Gastrocnemius medialis (tissue), 4 donors: ENCODE results near the gene CARD8. TPM values are rescaled to one million over a fixed set of nuclear protein-coding genes. Genes with fewer than 3 reads are reported as not detected.
A peak's percentile ranks its signal among the peaks of the same experiment; 100 is the strongest.

Source experiments
- ATAC-seq, 2 donors: fragments of 150-250 bp; one replicate each; pipeline ENCODE4 v1.9.1; 2016
- DNase-seq, 2 donors: peaks; one replicate each; pipeline ENCODE4 v3.0.0-alpha.2; 2019
- H3K27ac ChIP-seq, 4 donors: fragments of 200-600 bp; sonication (generic); 1 replicate in 1 of 4; 2 replicates in 3 of 4; pipeline ENCODE4 v1.5.1; 2016 to 2018; ENCODE audit warnings: mild to moderate bottlenecking in 2 of 4, moderate library complexity in 1 of 4
- H3K27me3 ChIP-seq, 3 donors: fragments of 200-600 bp; sonication (generic) in 2 of 3; 1 replicate in 1 of 3; 2 replicates in 2 of 3; pipeline versions ENCODE4 v1.5.1 to v1.6.0; 2016 to 2019; ENCODE audit warnings: mild to moderate bottlenecking in 1 of 3, moderate library complexity in 1 of 3
- H3K36me3 ChIP-seq, 2 donors: fragments of 200-600 bp; sonication (generic) in 1 of 2; one replicate each; pipeline ENCODE4 v1.5.1; 2017 to 2018
- H3K4me1 ChIP-seq, 2 donors: fragments of 200-600 bp; sonication (generic) in 1 of 2; one replicate each; pipeline ENCODE4 v1.5.1; 2016 to 2017; ENCODE audit warnings: mild to moderate bottlenecking in 2 of 2
- H3K4me3 ChIP-seq, 4 donors: fragments of 200-600 bp; sonication (generic) in 3 of 4; 1 replicate in 1 of 4; 2 replicates in 3 of 4; pipeline ENCODE4 v1.5.1; 2016 to 2019; ENCODE audit warnings: mild to moderate bottlenecking in 2 of 4
- H3K9me3 ChIP-seq, 3 donors: fragments of 200-600 bp; sonication (generic) in 2 of 3; 1 replicate in 1 of 3; 2 replicates in 2 of 3; pipeline ENCODE4 v1.5.1; 2016 to 2019
- CTCF ChIP-seq, 5 experiments: fragments of 450-650 bp in 3 of 5; fragments of 200-600 bp in 2 of 5; sonication (generic) in 2 of 5; IDR thresholded peaks in 4 of 5; conservative IDR thresholded peaks in 1 of 5; 1 replicate in 4 of 5; 2 replicates in 1 of 5; pipeline ENCODE4 v1.5.1; 2016 to 2019; ENCODE audit warnings: antibody characterized with exemption in 5 of 5, mild to moderate bottlenecking in 3 of 5, moderate library complexity in 3 of 5
- POLR2A ChIP-seq, 2 donors: fragments of 450-650 bp; IDR thresholded peaks; one replicate each; pipeline ENCODE4 v1.6.1; 2017; ENCODE audit warnings: antibody characterized with exemption in 2 of 2, mild to moderate bottlenecking in 2 of 2, moderate library complexity in 2 of 2
- in situ Hi-C, 4 donors: fragments of 200-750 bp; cut with MboI; loops; one replicate each; pipeline versions ENCODE4 v1.15.0 to v1.8.0; 2017; ENCODE audit warnings: low sequenced_read_pairs in 4 of 4
- intact Hi-C: fragments of 100-400 bp; cut with DNase I; formaldehyde crosslinking; loops from one replicate; pipeline ENCODE4 v1.15.1; 2023; ENCODE audit warnings: low total_unique reads
- total RNA-seq, 4 donors: library from RNA; depleted of rRNA; stranded (reverse); fragments of >200 nt; gene quantifications; one replicate each; pipeline versions ENCODE4 v1.1.0 to v1.2.3, GENCODE V29; 2016

The CARD8 gene
- total RNA-seq, 4 donors from 2014 or later, result 15.7 to 23.3 (median 20.2) TPM

GRCh38 chr19:48254529-48254970 lies 1.2 kb downstream of the CARD8 start:
- H3K27ac ChIP-seq, result peak overlapping the region in 3 of 4 donors; percentile 93 to 96 (median 93)

GRCh38 chr19:48253999-48254398 lies 1.7 kb downstream of the CARD8 start:
- peaks cover 15 to 35% of the 10 kb centered on the region in 2 donors for H3K4me1 ChIP-seq
- intact Hi-C loops, result no loop called here

More at GRCh38 chr19:48254529-48254970, 1.2 kb downstream of the CARD8 start:
- no peak for DNase-seq
- H3K27me3 ChIP-seq, result no peaks in the 10 kb centered on the region
- H3K4me1 ChIP-seq, result peaks cover 15 to 35% of the 10 kb centered on the region in 2 donors
- no peaks in the 10 kb centered on the region for H3K9me3 ChIP-seq
- H3K4me3 ChIP-seq, result peak overlapping the region in 2 of 4 donors; percentile 72 to 79
- no peaks in the 10 kb centered on the region for H3K36me3 ChIP-seq
- ATAC-seq, result no peak
- in situ Hi-C loops, result loop anchor here in 2 of 4 donors (25.0 kb wide), 1 partner anchor 292 kb away; no protein-coding TSS in a partner anchor
- no peak for TF ChIP-seq POLR2A (IDR thresholded peaks at IDR 0.05)
- intact Hi-C loops, result no loop called here

GRCh38 chr19:48252609-48253008 lies 3.1 kb downstream of the CARD8 start:
- in situ Hi-C loops, result loop anchor here in 2 of 4 donors (25.0 kb wide), 1 partner anchor 290 kb away; no protein-coding TSS in a partner anchor
- Histone ChIP-seq H3K4me3 (no peak overlapping the region), H3K27ac (no peak overlapping the region), H3K27me3 (no peaks in the 10 kb centered on the region), H3K36me3 (peaks cover 0 to 16% of the 10 kb centered on the region in 2 donors), H3K9me3 (no peaks in the 10 kb centered on the region), H3K4me1 (peaks cover 15 to 35% of the 10 kb centered on the region in 2 donors)
- no peak for DNase-seq
- intact Hi-C loops, result no loop called here
- ATAC-seq, result no peak
- TF ChIP-seq POLR2A (IDR thresholded peaks at IDR 0.05) (no peak), CTCF (IDR thresholded peaks at IDR 0.05 in 4 of 5, conservative IDR thresholded peaks at IDR 0.05 in 1 of 5) (no peak)

More at GRCh38 chr19:48253999-48254398, 1.7 kb downstream of the CARD8 start:
- ATAC-seq (no peak), DNase-seq (no peak)
- Histone ChIP-seq H3K4me3 (no peak overlapping the region), H3K36me3 (peaks cover 0 to 4% of the 10 kb centered on the region in 2 donors), H3K27me3 (no peaks in the 10 kb centered on the region), H3K27ac (peak overlapping the region in 2 of 4 donors; percentile 93), H3K9me3 (no peaks in the 10 kb centered on the region)
- TF ChIP-seq CTCF (IDR thresholded peaks at IDR 0.05 in 4 of 5, conservative IDR thresholded peaks at IDR 0.05 in 1 of 5) (no peak), POLR2A (IDR thresholded peaks at IDR 0.05) (no peak)
- in situ Hi-C loops, result loop anchor here in 2 of 4 donors (25.0 kb wide), 1 partner anchor 292 kb away; no protein-coding TSS in a partner anchor

GRCh38 chr19:48250290-48251025 lies 5.3 kb downstream of the CARD8 start:
- ATAC-seq (no peak), DNase-seq (no peak)
- intact Hi-C loops (no loop called here), in situ Hi-C loops (loop anchor here in 2 of 4 donors (25.0 kb wide), 1 partner anchor 288 kb away; no protein-coding TSS in a partner anchor)
- TF ChIP-seq POLR2A (IDR thresholded peaks at IDR 0.05), result no peak
- no peak for TF ChIP-seq CTCF (IDR thresholded peaks at IDR 0.05 in 4 of 5, conservative IDR thresholded peaks at IDR 0.05 in 1 of 5)
- Histone ChIP-seq H3K4me1 (peaks cover 15 to 28% of the 10 kb centered on the region in 2 donors), H3K27ac (peak overlapping the region; percentile 11 to 71 (median 44)), H3K9me3 (no peaks in the 10 kb centered on the region), H3K27me3 (no peaks in the 10 kb centered on the region), H3K4me3 (peak overlapping the region in 1 of 4 donors; percentile 53), H3K36me3 (peaks cover 0 to 20% of the 10 kb centered on the region in 2 donors)

GRCh38 chr19:48249502-48250014 lies 6.2 kb downstream of the CARD8 start:
- in situ Hi-C loops (loop anchor here in 2 of 4 donors (25.0 kb wide), 1 partner anchor 287 kb away; no protein-coding TSS in a partner anchor), intact Hi-C loops (no loop called here)
- H3K36me3 ChIP-seq, result peaks cover 0 to 20% of the 10 kb centered on the region in 2 donors
- DNase-seq (peak; percentile 27 to 28), ATAC-seq (peak; percentile 49 to 74)
- no peaks in the 10 kb centered on the region for H3K9me3 ChIP-seq
- peak overlapping the region in 3 of 4 donors; percentile 61 to 71 (median 66) for H3K27ac ChIP-seq
- peak overlapping the region; percentile 33 to 53 (median 46) for H3K4me3 ChIP-seq
- peaks cover 9 to 22% of the 10 kb centered on the region in 2 donors for H3K4me1 ChIP-seq
- H3K27me3 ChIP-seq, result no peaks in the 10 kb centered on the region
- TF ChIP-seq POLR2A (IDR thresholded peaks at IDR 0.05) (peak; percentile 45 to 62), CTCF (IDR thresholded peaks at IDR 0.05 in 4 of 5, conservative IDR thresholded peaks at IDR 0.05 in 1 of 5) (no peak)
